Caco-2 (cell line): ENCODE results near the gene SIK1. TPM values are rescaled to one million over a fixed set of nuclear protein-coding genes. Genes with fewer than 3 reads are reported as not detected.

Source experiments
- BruUV-seq: library from RNA; stranded (reverse); fragments of 400-500 nt; replicated peaks from 2 replicates; lab custom pipeline; 2021; lab: Mats Ljungman, UMichigan
- CTCF ChIA-PET: fragments of 300-600 bp; sonication (Branson Sonifier 250); formaldehyde crosslinking; loops from one replicate; lab custom pipeline; 2022; ENCODE audit warnings: antibody characterized with exemption; lab: Charles Lee
- POLR2A ChIA-PET: fragments of 300-600 bp; sonication (Branson Sonifier 250); formaldehyde crosslinking; loops from one replicate; lab custom pipeline; 2022; ENCODE audit warnings: antibody characterized with exemption; lab: Charles Lee
- DNase-seq, 2 experiments: peaks; one replicate each; pipeline versions ENCODE4 v3.0.0 to v3.0.0-alpha.2; 2020 to 2022
- H3K27me3 ChIP-seq: replicated peaks from 2 replicates; pipeline ENCODE4 v1.6.0; 2011; ENCODE audit warnings: low read length; ENCODE audit not compliant: control insufficient read depth, insufficient read depth
- H3K36me3 ChIP-seq: 2 replicates; pipeline ENCODE4 v1.5.1; 2011; ENCODE audit warnings: low read length; ENCODE audit not compliant: control insufficient read depth, insufficient read depth
- H3K4me1 ChIP-seq: fragments of 250-450 bp; sonication (Bioruptor Pico); 2 replicates; pipeline ENCODE4 v1.5.1; 2020; ENCODE audit warnings: mild to moderate bottlenecking
- H3K4me3 ChIP-seq: 2 replicates; pipeline ENCODE4 v1.5.1; 2011; ENCODE audit warnings: low read depth, mild to moderate bottlenecking, control low read depth, low read length
- H3K9me3 ChIP-seq: fragments of 250-450 bp; sonication (Bioruptor Pico); 2 replicates; pipeline ENCODE4 v1.5.1; 2020; ENCODE audit warnings: mild to moderate bottlenecking, moderate library complexity
- H3K27ac Mint-ChIP-seq: one replicate; pipeline ENCODE4 v1.8.0; 2022; ENCODE audit warnings: mixed read lengths; ENCODE audit not compliant: unreplicated experiment
- H3K27me3 Mint-ChIP-seq: one replicate; pipeline ENCODE4 v1.8.0; 2022; ENCODE audit warnings: mixed read lengths; ENCODE audit not compliant: insufficient read depth, unreplicated experiment
- H3K36me3 Mint-ChIP-seq: one replicate; pipeline ENCODE4 v1.8.0; 2022; ENCODE audit warnings: mild to moderate bottlenecking, mixed read lengths; ENCODE audit not compliant: insufficient read depth, unreplicated experiment
- H3K4me1 Mint-ChIP-seq: one replicate; pipeline ENCODE4 v1.8.0; 2022; ENCODE audit warnings: low read depth, mixed read lengths; ENCODE audit not compliant: unreplicated experiment
- H3K4me3 Mint-ChIP-seq: one replicate; pipeline ENCODE4 v1.8.0; 2022; ENCODE audit warnings: mild to moderate bottlenecking, moderate library complexity, mixed read lengths; ENCODE audit not compliant: unreplicated experiment
- H3K9me3 Mint-ChIP-seq: one replicate; pipeline ENCODE4 v1.8.0; 2022; ENCODE audit warnings: mixed read lengths; ENCODE audit not compliant: unreplicated experiment
- CTCF ChIP-seq, 2 experiments: fragments of 200-600 bp in 1 of 2; IDR thresholded peaks; 1 replicate in 1 of 2; 2 replicates in 1 of 2; pipeline versions ENCODE4 v1.5.1 to v1.8.0; 2011 to 2022; ENCODE audit warnings: antibody characterized with exemption in 1 of 2, control low read depth in 1 of 2, inconsistent platforms in 1 of 2, low read depth in 1 of 2, low read length in 1 of 2, mild to moderate bottlenecking in 1 of 2, moderate library complexity in 1 of 2; ENCODE audit not compliant: insufficient read depth in 1 of 2, severe bottlenecking in 1 of 2, unreplicated experiment in 1 of 2
- intact Hi-C: fragments of 100-400 bp; cut with micrococcal nuclease; formaldehyde crosslinking; loops from one replicate; pipeline ENCODE4 v1.10.0; 2022; ENCODE audit not compliant: unreplicated experiment
- total RNA-seq: library from RNA; stranded (reverse); gene quantifications from 2 replicates; pipeline ENCODE4 v1.2.3, GENCODE V29; 2022

SIK1 gene
- total RNA-seq, 1 experiment from 2014 or later = 69.4 TPM

- ChIA-PET POLR2A (no interaction called here), CTCF (no interaction called here)
- Histone ChIP-seq H3K36me3 (no peaks in the 10 kb centered on the region), H3K4me3 (no peak overlapping the region), H3K9me3 (no peaks in the 10 kb centered on the region), H3K27me3 (no peaks in the 10 kb centered on the region), H3K4me1 (no peaks in the 10 kb centered on the region)
- no peaks in the 10 kb centered on the region for H3K4me1 Mint-ChIP-seq
- no peaks in the 10 kb centered on the region for H3K27me3 Mint-ChIP-seq
- H3K4me3 Mint-ChIP-seq = no peak overlapping the region
- intact Hi-C loops = no loop called here
- no peak for DNase-seq
- H3K36me3 Mint-ChIP-seq = no peaks in the 10 kb centered on the region
- H3K9me3 Mint-ChIP-seq = no peaks in the 10 kb centered on the region
- no TSS peak for BruUV-seq
- TF ChIP-seq CTCF (IDR thresholded peaks at IDR 0.05; ENCODE audit: insufficient read depth in 1 of 2, low read depth in 1 of 2, low read length in 1 of 2, severe bottlenecking in 1 of 2, unreplicated experiment in 1 of 2) = no peak
- no peak overlapping the region for H3K27ac Mint-ChIP-seq
Observed at GRCh38 chr21:43366656-43367055, 60.3 kb downstream of the SIK1 start.

GRCh38 chr21:43365611-43366426 lies 61.1 kb downstream of the SIK1 start:
- no peaks in the 10 kb centered on the region for H3K9me3 ChIP-seq
- no peaks in the 10 kb centered on the region for H3K4me1 ChIP-seq
- H3K9me3 Mint-ChIP-seq = no peaks in the 10 kb centered on the region
- H3K27me3 ChIP-seq = no peaks in the 10 kb centered on the region
- no peak for DNase-seq
- no peaks in the 10 kb centered on the region for H3K27me3 Mint-ChIP-seq
- no peaks in the 10 kb centered on the region for H3K4me1 Mint-ChIP-seq
- intact Hi-C loops = no loop called here
- H3K4me3 Mint-ChIP-seq = no peak overlapping the region
- ChIA-PET CTCF (no interaction called here), POLR2A (no interaction called here)
- no peak overlapping the region for H3K4me3 ChIP-seq
- TF ChIP-seq CTCF (IDR thresholded peaks at IDR 0.05; ENCODE audit: insufficient read depth in 1 of 2, low read depth in 1 of 2, low read length in 1 of 2, severe bottlenecking in 1 of 2, unreplicated experiment in 1 of 2) = no peak
- no peak overlapping the region for H3K27ac Mint-ChIP-seq
- H3K36me3 Mint-ChIP-seq = no peaks in the 10 kb centered on the region
- BruUV-seq = no TSS peak
- H3K36me3 ChIP-seq = no peaks in the 10 kb centered on the region

- Mint-ChIP-seq H3K27me3 (no peaks in the 10 kb centered on the region), H3K4me1 (no peaks in the 10 kb centered on the region), H3K4me3 (no peak overlapping the region), H3K27ac (no peak overlapping the region), H3K9me3 (no peaks in the 10 kb centered on the region), H3K36me3 (no peaks in the 10 kb centered on the region)
- Histone ChIP-seq H3K36me3 (no peaks in the 10 kb centered on the region), H3K4me1 (no peaks in the 10 kb centered on the region), H3K27me3 (no peaks in the 10 kb centered on the region), H3K4me3 (no peak overlapping the region), H3K9me3 (no peaks in the 10 kb centered on the region)
- ChIA-PET CTCF (no interaction called here), POLR2A (no interaction called here)
- DNase-seq = no peak
- no peak for TF ChIP-seq CTCF (IDR thresholded peaks at IDR 0.05; ENCODE audit: insufficient read depth in 1 of 2, low read depth in 1 of 2, low read length in 1 of 2, severe bottlenecking in 1 of 2, unreplicated experiment in 1 of 2)
- intact Hi-C loops = no loop called here
- no TSS peak for BruUV-seq
Observed at GRCh38 chr21:43364851-43365424, 62.0 kb downstream of the SIK1 start.

Other genes with a start within 250 kb of the SIK1 start
- gene HSF2BP, start 232.4 kb upstream of the SIK1 start, total RNA-seq = 10.9 and 11.9 TPM in 2 replicates
- gene RRP1B, start 232.4 kb upstream of the SIK1 start, total RNA-seq = 49.5 and 52.3 TPM in 2 replicates